Esophagus squamous epithelium (tissue), 5 donors: ENCODE measurements around the gene DHRS1. TPM values are rescaled to one million over a fixed set of nuclear protein-coding genes. Genes with fewer than 3 reads are reported as not detected.

Experiments used
- DNase-seq: peaks from one replicate; lab custom pipeline; 2025; lab: John Stamatoyannopoulos, UW
- H3K27ac ChIP-seq, 4 donors: fragments of 200-600 bp; sonication (generic); one replicate each; pipeline ENCODE4 v1.5.1; 2016 to 2019; ENCODE audit warnings: mild to moderate bottlenecking in 1 of 4
- H3K27me3 ChIP-seq, 4 donors: fragments of 200-600 bp; sonication (generic); 1 replicate in 3 of 4; 2 replicates in 1 of 4; pipeline versions ENCODE4 v1.5.1 to v1.6.0; 2017 to 2021; ENCODE audit warnings: antibody characterized with exemption in 1 of 4
- H3K36me3 ChIP-seq, 3 donors: fragments of 200-600 bp; sonication (generic); one replicate each; pipeline ENCODE4 v1.5.1; 2016 to 2019
- H3K4me1 ChIP-seq, 3 donors: fragments of 200-600 bp; sonication (generic); one replicate each; pipeline ENCODE4 v1.5.1; 2017 to 2019
- H3K4me3 ChIP-seq, 4 donors: fragments of 200-600 bp; sonication (generic); 1 replicate in 3 of 4; 2 replicates in 1 of 4; pipeline ENCODE4 v1.5.1; 2016 to 2019; ENCODE audit warnings: mild to moderate bottlenecking in 2 of 4, moderate library complexity in 1 of 4
- H3K9me3 ChIP-seq, 3 donors: fragments of 200-600 bp; sonication (generic); one replicate each; pipeline ENCODE4 v1.5.1; 2016 to 2019
- CTCF ChIP-seq, 6 experiments: fragments of 450-650 bp in 4 of 6; fragments of 200-600 bp in 2 of 6; sonication (generic) in 2 of 6; IDR thresholded peaks; one replicate each; pipeline ENCODE4 v1.5.1; 2016 to 2019; ENCODE audit warnings: antibody characterized with exemption in 6 of 6, mild to moderate bottlenecking in 4 of 6, moderate library complexity in 4 of 6
- POLR2A ChIP-seq, 4 donors: fragments of 450-650 bp; IDR thresholded peaks; one replicate each; pipeline ENCODE4 v1.6.1; 2017; ENCODE audit warnings: antibody characterized with exemption in 4 of 4, mild to moderate bottlenecking in 4 of 4, moderate library complexity in 3 of 4
- WGBS, 2 donors: methylation state at CpG; one replicate each; pipeline ENCODE4 v1.1.5; 2018; 5-methylcytosine and 5-hydroxymethylcytosine counted together
- intact Hi-C: fragments of 100-400 bp; cut with DNase I; formaldehyde crosslinking; loops from one replicate; pipeline ENCODE4 v1.15.0; 2022
- total RNA-seq, 4 donors: library from RNA; depleted of rRNA; stranded (reverse); fragments of >200 nt; gene quantifications; one replicate each; pipeline ENCODE4 v1.1.0, GENCODE V29; 2016
- donor health status: DM: yes; HTN: yes; CAD: no.

Gene DHRS1
- total RNA-seq, 4 donors from 2014 or later = 81.6 to 164 (median 101) TPM

GRCh38 chr14:24266344-24267244 lies 33.0 kb downstream of the DHRS1 start:
- H3K4me3 ChIP-seq = no peak overlapping the region
- peaks cover 17 to 61% (median 26%) of the 10 kb centered on the region in 3 donors for H3K36me3 ChIP-seq
- no peaks in the 10 kb centered on the region for H3K27me3 ChIP-seq
- no peak for DNase-seq
- 87% methylated on average over 16 to 17 of the region's 18 CpGs for WGBS, 2 donors
- H3K4me1 ChIP-seq = peaks cover 9 to 90% (median 34%) of the 10 kb centered on the region in 3 donors
- TF ChIP-seq CTCF (IDR thresholded peaks at IDR 0.05) (no peak), POLR2A (IDR thresholded peaks at IDR 0.05) (no peak)
- peak overlapping the region; percentile 81 to 89 (median 87) for H3K27ac ChIP-seq
- no peaks in the 10 kb centered on the region for H3K9me3 ChIP-seq
- intact Hi-C loops = no loop called here

- H3K27me3 ChIP-seq = no peaks in the 10 kb centered on the region
- H3K36me3 ChIP-seq = peaks cover 17 to 74% (median 23%) of the 10 kb centered on the region in 3 donors
- TF ChIP-seq POLR2A (IDR thresholded peaks at IDR 0.05) (no peak), CTCF (IDR thresholded peaks at IDR 0.05) (no peak)
- H3K27ac ChIP-seq = peak overlapping the region; percentile 81 to 89 (median 87)
- H3K4me1 ChIP-seq = peaks cover 9 to 94% (median 35%) of the 10 kb centered on the region in 3 donors
- DNase-seq = no peak
- H3K4me3 ChIP-seq = peak overlapping the region in 1 of 4 donors; percentile 57
- H3K9me3 ChIP-seq = no peaks in the 10 kb centered on the region
- WGBS, 2 donors = 23 to 41% methylated on average over 2 to 5 of the region's 6 CpGs
- intact Hi-C loops = no loop called here
Observed at GRCh38 chr14:24264298-24264697, 35.3 kb downstream of the DHRS1 start.

GRCh38 chr14:24263848-24264247 lies 35.7 kb downstream of the DHRS1 start:
- Histone ChIP-seq H3K9me3 (no peaks in the 10 kb centered on the region), H3K36me3 (peaks cover 17 to 74% (median 23%) of the 10 kb centered on the region in 3 donors), H3K4me1 (peaks cover 13 to 94% (median 39%) of the 10 kb centered on the region in 3 donors), H3K4me3 (peak overlapping the region in 3 of 4 donors; percentile 46 to 57 (median 51)), H3K27me3 (no peaks in the 10 kb centered on the region), H3K27ac (peak overlapping the region; percentile 81 to 89 (median 87))
- intact Hi-C loops = no loop called here
- no peak for DNase-seq
- WGBS, 2 donors = 20 to 50% methylated on average over 1 to 3 of the region's 6 CpGs
- TF ChIP-seq POLR2A (IDR thresholded peaks at IDR 0.05) = no peak
- no peak for TF ChIP-seq CTCF (IDR thresholded peaks at IDR 0.05)

GRCh38 chr14:24262821-24263733 lies 36.5 kb downstream of the DHRS1 start, which contains the start of gene TGM1:
TGM1 (minus strand) TSS chr14:24263177; CDS start chr14:24262352, 825 bp downstream.
- H3K36me3 ChIP-seq = peaks cover 17 to 74% (median 20%) of the 10 kb centered on the region in 3 donors
- intact Hi-C loops = no loop called here
- no peaks in the 10 kb centered on the region for H3K27me3 ChIP-seq
- no peak for DNase-seq
- 43 to 57% methylated on average over 6 to 12 of the region's 14 CpGs for WGBS, 2 donors
- TF ChIP-seq POLR2A (IDR thresholded peaks at IDR 0.05) = peak in 2 of 4 donors; percentile 33 to 48
- no peak for TF ChIP-seq CTCF (IDR thresholded peaks at IDR 0.05)
- H3K27ac ChIP-seq = peak within 1 kb of the TSS; percentile 81 to 89 (median 87)
- peaks cover 17 to 93% (median 42%) of the 10 kb centered on the region in 3 donors for H3K4me1 ChIP-seq
- H3K4me3 ChIP-seq = peak within 1 kb of the TSS; percentile 36 to 57 (median 48)
- no peaks in the 10 kb centered on the region for H3K9me3 ChIP-seq
